Iris pigment epithelial cell (primary cell): ENCODE measurements around the gene GPX3.

Source experiments
- DNase-seq: peaks from one replicate; pipeline ENCODE4 v3.0.0-alpha.2; 2011; ENCODE audit warnings: low read depth

The GPX3 gene

GRCh38 chr5:151034422-151035379 is 14.3 kb downstream of the GPX3 start:
- DNase-seq: no peak

GRCh38 chr5:151036556-151036955 is 16.2 kb downstream of the GPX3 start:
- no peak for DNase-seq

GRCh38 chr5:151037561-151038411 is 17.4 kb downstream of the GPX3 start:
- peak; percentile 60 for DNase-seq

- DNase-seq: no peak
Measured at GRCh38 chr5:151038412-151038745, 18.0 kb downstream of the GPX3 start.

GRCh38 chr5:151038801-151039238 is 18.4 kb downstream of the GPX3 start:
- DNase-seq: no peak

GRCh38 chr5:151039665-151040064 is 19.3 kb downstream of the GPX3 start:
- no peak for DNase-seq

GRCh38 chr5:151040211-151040747 is 19.9 kb downstream of the GPX3 start:
- no peak for DNase-seq

- no peak for DNase-seq
Measured at GRCh38 chr5:151041577-151042268, 21.3 kb downstream of the GPX3 start.

- DNase-seq: no peak
Measured at GRCh38 chr5:151042453-151043093, 22.2 kb downstream of the GPX3 start.

GRCh38 chr5:151047814-151048425 is 27.5 kb downstream of the GPX3 start:
- DNase-seq: no peak

GRCh38 chr5:151048526-151048925 is 28.1 kb downstream of the GPX3 start:
- DNase-seq: no peak

GRCh38 chr5:151051066-151051930 is 30.9 kb downstream of the GPX3 start:
- DNase-seq: peak; percentile 75

GRCh38 chr5:151051931-151052608 is 31.7 kb downstream of the GPX3 start:
- no peak for DNase-seq

- no peak for DNase-seq
Measured at GRCh38 chr5:151052836-151053235, 32.4 kb downstream of the GPX3 start.

GRCh38 chr5:151053796-151054462 is 33.5 kb downstream of the GPX3 start:
- no peak for DNase-seq

GRCh38 chr5:151054709-151055108 is 34.3 kb downstream of the GPX3 start:
- no peak for DNase-seq

- no peak for DNase-seq
Measured at GRCh38 chr5:151055336-151055735, 34.9 kb downstream of the GPX3 start.

- DNase-seq: no peak
Measured at GRCh38 chr5:151056379-151057325, 36.3 kb downstream of the GPX3 start.
